Endothelial cell of umbilical vein (primary cell): ENCODE measurements around the gene CRAT.

ENCODE experiments used
- EZH2 ChIP-seq: IDR thresholded peaks from 2 replicates; pipeline ENCODE4 v1.6.1; 2012; ENCODE audit warnings: borderline replicate concordance, low read depth, mild to moderate bottlenecking, moderate library complexity, low read length, inconsistent platforms; ENCODE audit not compliant: severe bottlenecking
- POLR2A ChIP-seq: IDR thresholded peaks from 2 replicates; pipeline ENCODE4 v1.6.1; 2012; ENCODE audit warnings: low read depth, mild to moderate bottlenecking, control low read depth, low read length
- TF ChIP-seq, protein P1 (sequence below), 2 donors: IDR thresholded peaks; 1 replicate in 1 of 2; 2 replicates in 1 of 2; pipeline ENCODE4 v1.5.1; 2011; ENCODE audit warnings: low read length in 2 of 2, mild to moderate bottlenecking in 2 of 2, moderate library complexity in 2 of 2, control low read depth in 1 of 2, inconsistent platforms in 1 of 2, low read depth in 1 of 2; ENCODE audit not compliant: insufficient read depth in 1 of 2; ENCODE audit errors: extremely low read depth in 1 of 2

DNA sequence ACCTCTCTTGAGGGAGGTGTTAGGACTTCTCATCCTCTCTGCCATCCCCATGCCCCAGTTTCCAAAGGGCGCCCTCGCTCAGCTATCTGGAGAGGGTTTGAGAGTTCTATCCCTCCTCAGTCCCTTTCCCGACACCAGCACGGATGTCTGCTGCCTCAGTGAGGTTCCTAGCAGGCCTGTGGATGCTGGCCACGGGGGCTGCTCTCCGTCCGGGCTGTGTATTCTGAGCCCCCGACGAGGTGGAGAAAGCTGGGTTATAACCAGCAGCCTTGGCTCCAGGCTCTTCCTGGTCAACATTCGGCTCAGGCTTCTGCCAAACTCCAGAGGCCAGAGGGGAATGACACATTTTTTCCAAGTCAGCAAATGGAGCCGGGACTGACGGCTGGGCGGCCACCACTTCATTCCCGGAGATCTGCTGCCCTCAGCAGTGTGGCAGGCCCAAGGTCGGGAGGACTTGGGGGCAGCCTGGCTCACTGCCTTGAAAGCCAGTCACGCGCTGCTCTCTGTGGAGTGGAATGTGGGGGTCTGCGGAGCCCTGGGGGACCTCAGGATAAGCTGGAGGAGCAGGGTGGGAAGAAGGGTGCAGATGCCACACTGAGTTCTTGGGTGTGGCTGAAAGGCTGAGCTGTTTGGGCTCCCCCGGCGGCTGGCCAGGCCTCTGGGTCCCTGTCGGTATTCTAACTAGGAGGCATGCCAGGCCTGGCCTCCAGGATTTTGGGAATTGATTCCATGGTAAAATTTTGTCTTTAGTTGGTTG lies 28.1 kb upstream of the CRAT start:
- TF ChIP-seq POLR2A: no peak
- TF ChIP-seq, protein P1, sequence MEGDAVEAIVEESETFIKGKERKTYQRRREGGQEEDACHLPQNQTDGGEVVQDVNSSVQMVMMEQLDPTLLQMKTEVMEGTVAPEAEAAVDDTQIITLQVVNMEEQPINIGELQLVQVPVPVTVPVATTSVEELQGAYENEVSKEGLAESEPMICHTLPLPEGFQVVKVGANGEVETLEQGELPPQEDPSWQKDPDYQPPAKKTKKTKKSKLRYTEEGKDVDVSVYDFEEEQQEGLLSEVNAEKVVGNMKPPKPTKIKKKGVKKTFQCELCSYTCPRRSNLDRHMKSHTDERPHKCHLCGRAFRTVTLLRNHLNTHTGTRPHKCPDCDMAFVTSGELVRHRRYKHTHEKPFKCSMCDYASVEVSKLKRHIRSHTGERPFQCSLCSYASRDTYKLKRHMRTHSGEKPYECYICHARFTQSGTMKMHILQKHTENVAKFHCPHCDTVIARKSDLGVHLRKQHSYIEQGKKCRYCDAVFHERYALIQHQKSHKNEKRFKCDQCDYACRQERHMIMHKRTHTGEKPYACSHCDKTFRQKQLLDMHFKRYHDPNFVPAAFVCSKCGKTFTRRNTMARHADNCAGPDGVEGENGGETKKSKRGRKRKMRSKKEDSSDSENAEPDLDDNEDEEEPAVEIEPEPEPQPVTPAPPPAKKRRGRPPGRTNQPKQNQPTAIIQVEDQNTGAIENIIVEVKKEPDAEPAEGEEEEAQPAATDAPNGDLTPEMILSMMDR (IDR thresholded peaks at IDR 0.05; ENCODE audit: extremely low read depth in 1 of 2, insufficient read depth in 1 of 2, low read depth in 1 of 2, low read length in 2 of 2): no peak
- TF ChIP-seq EZH2: no peak
